Bronchial epithelial cell (primary cell): ENCODE results near the gene ZNF200. TPM values are rescaled to one million over a fixed set of nuclear protein-coding genes. Genes with fewer than 3 reads are reported as not detected.

ENCODE experiments used
- DNase-seq: peaks from one replicate; pipeline ENCODE4 v3.0.0-alpha.2; 2010; ENCODE audit warnings: low read depth
- FAIRE-seq: peaks from 2 replicates; lab custom pipeline; 2011; peaks lifted over from hg19 to GRCh38; lab: Jason Lieb, UNC
- H3K27me3 ChIP-seq: 2 replicates; pipeline ENCODE4 v1.5.1; 2011; ENCODE audit warnings: low read length; ENCODE audit not compliant: control insufficient read depth, insufficient read depth
- H3K36me3 ChIP-seq: 2 replicates; pipeline ENCODE4 v1.5.1; 2011; ENCODE audit warnings: low read length; ENCODE audit not compliant: control insufficient read depth, insufficient read depth
- H3K4me3 ChIP-seq: 2 replicates; pipeline ENCODE4 v1.5.1; 2011; ENCODE audit warnings: mild to moderate bottlenecking, low read depth, low read length, control low read depth
- total RNA-seq: library from RNA; depleted of rRNA; stranded (reverse); fragments of >200 nt; gene quantifications from 2 replicates; pipeline ENCODE4 v1.2.1, GENCODE V29; 2014
- TF ChIP-seq, protein P1 (sequence below): IDR thresholded peaks from 2 replicates; pipeline ENCODE4 v1.5.1; 2011; ENCODE audit warnings: mild to moderate bottlenecking, moderate library complexity, low read length, control low read depth, inconsistent platforms; ENCODE audit not compliant: insufficient read depth, severe bottlenecking

Gene ZNF200
- total RNA-seq, 1 donor from 2014 or later: 9.5 TPM

GRCh38 chr16:3180445-3180878 lies 54.5 kb downstream of the ZNF200 start:
- peak; percentile 41 for DNase-seq
- TF ChIP-seq, protein P1, sequence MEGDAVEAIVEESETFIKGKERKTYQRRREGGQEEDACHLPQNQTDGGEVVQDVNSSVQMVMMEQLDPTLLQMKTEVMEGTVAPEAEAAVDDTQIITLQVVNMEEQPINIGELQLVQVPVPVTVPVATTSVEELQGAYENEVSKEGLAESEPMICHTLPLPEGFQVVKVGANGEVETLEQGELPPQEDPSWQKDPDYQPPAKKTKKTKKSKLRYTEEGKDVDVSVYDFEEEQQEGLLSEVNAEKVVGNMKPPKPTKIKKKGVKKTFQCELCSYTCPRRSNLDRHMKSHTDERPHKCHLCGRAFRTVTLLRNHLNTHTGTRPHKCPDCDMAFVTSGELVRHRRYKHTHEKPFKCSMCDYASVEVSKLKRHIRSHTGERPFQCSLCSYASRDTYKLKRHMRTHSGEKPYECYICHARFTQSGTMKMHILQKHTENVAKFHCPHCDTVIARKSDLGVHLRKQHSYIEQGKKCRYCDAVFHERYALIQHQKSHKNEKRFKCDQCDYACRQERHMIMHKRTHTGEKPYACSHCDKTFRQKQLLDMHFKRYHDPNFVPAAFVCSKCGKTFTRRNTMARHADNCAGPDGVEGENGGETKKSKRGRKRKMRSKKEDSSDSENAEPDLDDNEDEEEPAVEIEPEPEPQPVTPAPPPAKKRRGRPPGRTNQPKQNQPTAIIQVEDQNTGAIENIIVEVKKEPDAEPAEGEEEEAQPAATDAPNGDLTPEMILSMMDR: no peak
- Histone ChIP-seq H3K36me3 (no peaks in the 10 kb centered on the region), H3K27me3 (no peaks in the 10 kb centered on the region), H3K4me3 (no peak overlapping the region)
- FAIRE-seq: no peak

- Histone ChIP-seq H3K27me3 (no peaks in the 10 kb centered on the region), H3K36me3 (no peaks in the 10 kb centered on the region), H3K4me3 (no peak overlapping the region)
- no peak for DNase-seq
- TF ChIP-seq, protein P1: no peak
- no peak for FAIRE-seq
Measured at GRCh38 chr16:3179651-3180050, 55.3 kb downstream of the ZNF200 start.

GRCh38 chr16:3175157-3176093 lies 59.5 kb downstream of the ZNF200 start:
- DNase-seq (peak; percentile 61), FAIRE-seq (no peak)
- Histone ChIP-seq H3K36me3 (no peaks in the 10 kb centered on the region), H3K27me3 (no peaks in the 10 kb centered on the region), H3K4me3 (peak overlapping the region; percentile 17)
- TF ChIP-seq, protein P1: no peak

- H3K4me3 ChIP-seq: peak overlapping the region; percentile 17
- FAIRE-seq (no peak), DNase-seq (no peak)
- no peaks in the 10 kb centered on the region for H3K36me3 ChIP-seq
- H3K27me3 ChIP-seq: no peaks in the 10 kb centered on the region
- TF ChIP-seq, protein P1: no peak
Measured at GRCh38 chr16:3174618-3175148, 60.3 kb downstream of the ZNF200 start.

DNA sequence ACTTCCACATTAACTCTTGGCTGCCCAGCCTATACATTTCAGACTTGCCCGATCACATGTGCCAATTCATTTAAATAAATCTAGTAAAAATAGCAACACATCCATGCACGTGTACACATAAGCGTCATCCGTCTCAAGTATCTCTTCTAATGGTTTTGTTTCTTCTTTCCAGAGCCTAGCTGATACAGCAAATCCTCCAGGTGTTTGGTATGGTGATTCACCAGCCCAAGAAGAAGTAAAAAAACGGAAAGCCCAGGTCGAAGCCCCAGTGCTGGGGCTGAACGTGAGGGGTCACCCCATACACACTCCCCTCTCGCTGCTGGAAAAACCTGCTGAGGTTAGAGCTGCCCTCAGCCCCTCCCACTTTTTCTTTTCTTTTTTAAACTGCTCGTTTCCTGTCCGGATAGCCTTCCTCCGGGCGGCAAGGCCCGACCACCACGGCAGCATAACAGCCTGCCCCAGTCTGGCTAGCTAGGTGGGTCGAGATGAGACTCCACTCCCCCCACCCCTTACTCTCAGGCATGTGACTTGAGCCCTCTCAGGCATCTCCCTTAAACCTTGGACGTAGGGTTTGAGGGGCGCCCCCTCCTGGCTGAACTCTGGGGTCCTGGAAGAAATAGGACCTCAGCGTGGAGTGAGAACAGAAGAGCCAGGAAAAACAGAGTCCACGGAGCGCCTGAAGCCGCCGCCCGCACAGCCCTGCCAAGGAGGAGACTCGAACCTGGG lies 60.9 kb downstream of the ZNF200 start:
- FAIRE-seq: no peak
- no peaks in the 10 kb centered on the region for H3K27me3 ChIP-seq

More for the DNA sequence above, 60.9 kb downstream of the ZNF200 start:
- peak; percentile 61 for DNase-seq
- no peak overlapping the region for H3K4me3 ChIP-seq
- TF ChIP-seq, protein P1: peak; percentile 23
- H3K36me3 ChIP-seq: no peaks in the 10 kb centered on the region

Other genes starting within 250 kb of the ZNF200 start
- under 0.01 and 0.13 TPM in 2 replicates for gene CLDN9, start 222.2 kb downstream of the ZNF200 start, total RNA-seq
- gene CLDN6, start 217.0 kb downstream of the ZNF200 start, total RNA-seq: not detected in 2 replicates
- 440 and 686 TPM in 2 replicates for gene TNFRSF12A, start 214.8 kb downstream of the ZNF200 start, total RNA-seq
- 1.1 and 5.6 TPM in 2 replicates for gene HCFC1R1, start 211.2 kb downstream of the ZNF200 start, total RNA-seq
- 23.7 and 28.4 TPM in 2 replicates for gene THOC6, start 211.1 kb downstream of the ZNF200 start, total RNA-seq
- gene BICDL2, start 198.2 kb downstream of the ZNF200 start, total RNA-seq: 24.5 and 56.1 TPM in 2 replicates
- under 0.01 and 0.13 TPM in 2 replicates for gene MMP25, start 188.6 kb downstream of the ZNF200 start, total RNA-seq
- 0.53 and 2.8 TPM in 2 replicates for gene IL32, start 169.5 kb downstream of the ZNF200 start, total RNA-seq
- not detected in 2 replicates for gene ZSCAN10, start 135.9 kb downstream of the ZNF200 start, total RNA-seq
- 17.5 and 22.4 TPM in 2 replicates for gene ZNF205, start 122.6 kb downstream of the ZNF200 start, total RNA-seq
- 7.6 and 10.6 TPM in 2 replicates for gene ZNF213, start 100.1 kb downstream of the ZNF200 start, total RNA-seq
- gene OR1F1, start 47.0 kb downstream of the ZNF200 start, total RNA-seq: not detected in 2 replicates
- not detected in 2 replicates for gene MEFV, start 21.5 kb upstream of the ZNF200 start, total RNA-seq
- gene ZNF263, start 48.3 kb upstream of the ZNF200 start, total RNA-seq: 46.6 and 60.6 TPM in 2 replicates
- 2.4 and 5.5 TPM in 2 replicates for gene TIGD7, start 70.3 kb upstream of the ZNF200 start, total RNA-seq
- gene ZNF75A, start 70.3 kb upstream of the ZNF200 start, total RNA-seq: 22.9 and 23.2 TPM in 2 replicates
- gene OR2C1, start 120.7 kb upstream of the ZNF200 start, total RNA-seq: not detected in 2 replicates
- 15.6 and 17.4 TPM in 2 replicates for gene ZSCAN32, start 165.8 kb upstream of the ZNF200 start, total RNA-seq
- 4.2 TPM in 2 replicates for gene ZNF174, start 166.1 kb upstream of the ZNF200 start, total RNA-seq
- 1.3 and 1.9 TPM in 2 replicates for gene ZNF597, start 208.3 kb upstream of the ZNF200 start, total RNA-seq
- gene NAA60, start 208.5 kb upstream of the ZNF200 start, total RNA-seq: 5.0 and 10.0 TPM in 2 replicates